Astrocyte (in vitro differentiated cells and primary cell): Measurements from ENCODE around the gene CABLES1.

ENCODE experiments used
- CTCF ChIP-seq: IDR thresholded peaks from 2 replicates; pipeline ENCODE4 v1.5.1; 2011; ENCODE audit warnings: low read depth, mild to moderate bottlenecking, inconsistent platforms, low read length, moderate library complexity; ENCODE audit not compliant: insufficient read depth
- EZH2 ChIP-seq: IDR thresholded peaks from 2 replicates; pipeline ENCODE4 v1.6.1; 2012; ENCODE audit warnings: mild to moderate bottlenecking, low read length, inconsistent platforms; ENCODE audit not compliant: insufficient read depth

- TF ChIP-seq CTCF, result no peak
- no peak for TF ChIP-seq EZH2
Measured at GRCh38 chr18:23126376-23127056, 8.8 kb upstream of the CABLES1 start.
